ENCODE measurements around the gene GNA15.

GNA15 gene

GRCh38 chr19:3136684-3137055 is 837 bp downstream of the GNA15 start:
- Histone ChIP-seq H4K20me1 (ENCODE audit: insufficient read depth, low read length) (no peaks in the 10 kb centered on the region), H3K4me3 (ENCODE audit: low read length) (peak overlapping the region; percentile 83), H3K27me3 (ENCODE audit: low read depth, low read length) (no peaks in the 10 kb centered on the region), H3K27ac (ENCODE audit: low read length) (no peak overlapping the region), H2AFZ (ENCODE audit: low read depth, low read length) (no peak overlapping the region), H3K36me3 (replicated peaks; ENCODE audit: low read depth, low read length) (no peaks in the 10 kb centered on the region), H3K9me3 (ENCODE audit: insufficient read depth, low read length) (no peaks in the 10 kb centered on the region), H3K4me1 (ENCODE audit: low read length) (peaks cover 52% of the 10 kb centered on the region), H3K4me2 (ENCODE audit: low read length) (peak overlapping the region; percentile 73), H3K79me2 (ENCODE audit: low read length) (peaks cover 10% of the 10 kb centered on the region; the same call in 1 of the 2 replicates), H3K9ac (ENCODE audit: low read length) (peak overlapping the region; percentile 70)
- TF ChIP-seq EZH2phosphoT487 (IDR thresholded peaks at IDR 0.05; ENCODE audit: low read depth) (no peak), CTCF (IDR thresholded peaks at IDR 0.05; ENCODE audit: low read depth, low read length) (no peak)

GRCh38 chr19:3137119-3137518 is 1.3 kb downstream of the GNA15 start:
- Histone ChIP-seq H3K27me3 (ENCODE audit: low read depth, low read length) (no peaks in the 10 kb centered on the region), H3K9ac (ENCODE audit: low read length) (peak overlapping the region; percentile 70; the same call in 1 of the 2 replicates), H3K4me2 (ENCODE audit: low read length) (peak overlapping the region; percentile 73), H3K4me1 (ENCODE audit: low read length) (peaks cover 56% of the 10 kb centered on the region), H3K9me3 (ENCODE audit: insufficient read depth, low read length) (no peaks in the 10 kb centered on the region), H3K79me2 (ENCODE audit: low read length) (peaks cover 10% of the 10 kb centered on the region; the same call in 1 of the 2 replicates), H3K4me3 (ENCODE audit: low read length) (peak overlapping the region; percentile 83), H2AFZ (ENCODE audit: low read depth, low read length) (no peak overlapping the region), H3K36me3 (replicated peaks; ENCODE audit: low read depth, low read length) (no peaks in the 10 kb centered on the region), H3K27ac (ENCODE audit: low read length) (no peak overlapping the region), H4K20me1 (ENCODE audit: insufficient read depth, low read length) (no peaks in the 10 kb centered on the region)
- TF ChIP-seq EZH2phosphoT487 (IDR thresholded peaks at IDR 0.05; ENCODE audit: low read depth) (no peak), CTCF (IDR thresholded peaks at IDR 0.05; ENCODE audit: low read depth, low read length) (no peak)

GRCh38 chr19:3138268-3138667 is 2.4 kb downstream of the GNA15 start:
- H3K79me2 ChIP-seq (ENCODE audit: low read length) = peaks cover 10% of the 10 kb centered on the region; the same call in 1 of the 2 replicates
- no peaks in the 10 kb centered on the region for H4K20me1 ChIP-seq (ENCODE audit: insufficient read depth, low read length)
- H2AFZ ChIP-seq (ENCODE audit: low read depth, low read length) = no peak overlapping the region
- no peak overlapping the region for H3K4me2 ChIP-seq (ENCODE audit: low read length)
- TF ChIP-seq EZH2phosphoT487 (IDR thresholded peaks at IDR 0.05; ENCODE audit: low read depth) = no peak
- TF ChIP-seq CTCF (IDR thresholded peaks at IDR 0.05; ENCODE audit: low read depth, low read length) = no peak
- no peaks in the 10 kb centered on the region for H3K27me3 ChIP-seq (ENCODE audit: low read depth, low read length)
- no peaks in the 10 kb centered on the region for H3K9me3 ChIP-seq (ENCODE audit: insufficient read depth, low read length)
- H3K9ac ChIP-seq (ENCODE audit: low read length) = no peak overlapping the region
- H3K4me3 ChIP-seq (ENCODE audit: low read length) = no peak overlapping the region
- peaks cover 50% of the 10 kb centered on the region for H3K4me1 ChIP-seq (ENCODE audit: low read length)
- H3K36me3 ChIP-seq (replicated peaks; ENCODE audit: low read depth, low read length) = no peaks in the 10 kb centered on the region
- H3K27ac ChIP-seq (ENCODE audit: low read length) = no peak overlapping the region

- Histone ChIP-seq H2AFZ (ENCODE audit: low read depth, low read length) (no peak overlapping the region), H3K4me3 (ENCODE audit: low read length) (no peak overlapping the region), H3K4me1 (ENCODE audit: low read length) (peaks cover 34% of the 10 kb centered on the region), H3K36me3 (replicated peaks; ENCODE audit: low read depth, low read length) (no peaks in the 10 kb centered on the region), H4K20me1 (ENCODE audit: insufficient read depth, low read length) (no peaks in the 10 kb centered on the region), H3K9ac (ENCODE audit: low read length) (no peak overlapping the region), H3K9me3 (ENCODE audit: insufficient read depth, low read length) (no peaks in the 10 kb centered on the region), H3K4me2 (ENCODE audit: low read length) (peak overlapping the region; percentile 71), H3K27me3 (ENCODE audit: low read depth, low read length) (no peaks in the 10 kb centered on the region), H3K79me2 (ENCODE audit: low read length) (peaks cover 10% of the 10 kb centered on the region; the same call in 1 of the 2 replicates), H3K27ac (ENCODE audit: low read length) (no peak overlapping the region)
- TF ChIP-seq CTCF (IDR thresholded peaks at IDR 0.05; ENCODE audit: low read depth, low read length) (no peak), EZH2phosphoT487 (IDR thresholded peaks at IDR 0.05; ENCODE audit: low read depth) (no peak)
Measured at GRCh38 chr19:3140667-3141038, 4.8 kb downstream of the GNA15 start.

Measured in OCI-LY3 (cell line).